PFSK-1 (cell line): ENCODE results near the gene SERINC2.

Experiments used
- FOXP2 ChIP-seq: optimal IDR thresholded peaks from 2 replicates; pipeline ENCODE3; 2011; ENCODE audit warnings: borderline replicate concordance, control low read depth, inconsistent platforms; ENCODE audit not compliant: insufficient read depth; ENCODE audit errors: extremely low read length, extremely low read depth
- POLR2AphosphoS5 ChIP-seq: IDR thresholded peaks from 2 replicates; pipeline ENCODE4 v1.6.1; 2012; ENCODE audit warnings: low read depth, mild to moderate bottlenecking, control low read depth, low read length, moderate library complexity
- SIN3A ChIP-seq: IDR thresholded peaks from 2 replicates; pipeline ENCODE4 v1.6.1; 2012; ENCODE audit warnings: mild to moderate bottlenecking, low read length, moderate library complexity, borderline replicate concordance; ENCODE audit not compliant: insufficient read depth
- TAF1 ChIP-seq: IDR thresholded peaks from 2 replicates; pipeline ENCODE4 v1.6.1; 2012; ENCODE audit warnings: low read length, control low read depth, borderline replicate concordance; ENCODE audit not compliant: insufficient read depth
- TF ChIP-seq, protein P1 (sequence below), 2 experiments: IDR thresholded peaks; 2 replicates each; pipeline versions ENCODE4 v1.6.1 to v1.8.0; 2011 to 2012; ENCODE audit warnings: low read depth in 2 of 2, low read length in 2 of 2, control low read depth in 1 of 2, inconsistent platforms in 1 of 2, mild to moderate bottlenecking in 1 of 2, moderate library complexity in 1 of 2; ENCODE audit not compliant: insufficient read depth in 1 of 2

GRCh38 chr1:31400393-31400792, 12.6 kb upstream of the SERINC2 start:
- TF ChIP-seq POLR2AphosphoS5 = no peak
- TF ChIP-seq, protein P1, sequence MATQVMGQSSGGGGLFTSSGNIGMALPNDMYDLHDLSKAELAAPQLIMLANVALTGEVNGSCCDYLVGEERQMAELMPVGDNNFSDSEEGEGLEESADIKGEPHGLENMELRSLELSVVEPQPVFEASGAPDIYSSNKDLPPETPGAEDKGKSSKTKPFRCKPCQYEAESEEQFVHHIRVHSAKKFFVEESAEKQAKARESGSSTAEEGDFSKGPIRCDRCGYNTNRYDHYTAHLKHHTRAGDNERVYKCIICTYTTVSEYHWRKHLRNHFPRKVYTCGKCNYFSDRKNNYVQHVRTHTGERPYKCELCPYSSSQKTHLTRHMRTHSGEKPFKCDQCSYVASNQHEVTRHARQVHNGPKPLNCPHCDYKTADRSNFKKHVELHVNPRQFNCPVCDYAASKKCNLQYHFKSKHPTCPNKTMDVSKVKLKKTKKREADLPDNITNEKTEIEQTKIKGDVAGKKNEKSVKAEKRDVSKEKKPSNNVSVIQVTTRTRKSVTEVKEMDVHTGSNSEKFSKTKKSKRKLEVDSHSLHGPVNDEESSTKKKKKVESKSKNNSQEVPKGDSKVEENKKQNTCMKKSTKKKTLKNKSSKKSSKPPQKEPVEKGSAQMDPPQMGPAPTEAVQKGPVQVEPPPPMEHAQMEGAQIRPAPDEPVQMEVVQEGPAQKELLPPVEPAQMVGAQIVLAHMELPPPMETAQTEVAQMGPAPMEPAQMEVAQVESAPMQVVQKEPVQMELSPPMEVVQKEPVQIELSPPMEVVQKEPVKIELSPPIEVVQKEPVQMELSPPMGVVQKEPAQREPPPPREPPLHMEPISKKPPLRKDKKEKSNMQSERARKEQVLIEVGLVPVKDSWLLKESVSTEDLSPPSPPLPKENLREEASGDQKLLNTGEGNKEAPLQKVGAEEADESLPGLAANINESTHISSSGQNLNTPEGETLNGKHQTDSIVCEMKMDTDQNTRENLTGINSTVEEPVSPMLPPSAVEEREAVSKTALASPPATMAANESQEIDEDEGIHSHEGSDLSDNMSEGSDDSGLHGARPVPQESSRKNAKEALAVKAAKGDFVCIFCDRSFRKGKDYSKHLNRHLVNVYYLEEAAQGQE (IDR thresholded peaks at IDR 0.05; ENCODE audit: insufficient read depth in 1 of 2, low read depth in 2 of 2, low read length in 2 of 2) = no peak
- TF ChIP-seq TAF1 = no peak
- no peak for TF ChIP-seq SIN3A
- TF ChIP-seq FOXP2 = no peak
